Esophagus (tissue), 2 donors: ENCODE results near the gene SEC16A. TPM values are rescaled to one million over a fixed set of nuclear protein-coding genes. Genes with fewer than 3 reads are reported as not detected.

Experiments used
- H3K27ac ChIP-seq, 2 donors: one replicate each; pipeline ENCODE4 v1.5.1; 2013; ENCODE audit warnings: low read depth in 2 of 2, mild to moderate bottlenecking in 2 of 2, inconsistent platforms in 1 of 2, low read length in 1 of 2, moderate library complexity in 1 of 2
- H3K27me3 ChIP-seq, 2 donors: one replicate each; pipeline ENCODE4 v1.6.1; 2013; ENCODE audit warnings: low read length in 2 of 2, control low read depth in 1 of 2, mild to moderate bottlenecking in 1 of 2; ENCODE audit not compliant: insufficient read depth in 2 of 2, control insufficient read depth in 1 of 2
- H3K36me3 ChIP-seq, 2 donors: one replicate each; pipeline ENCODE4 v1.6.1; 2013; ENCODE audit warnings: low read length in 1 of 2; ENCODE audit not compliant: control insufficient read depth in 2 of 2, insufficient read depth in 2 of 2
- H3K4me1 ChIP-seq, 2 donors: one replicate each; pipeline ENCODE4 v1.6.1; 2013; ENCODE audit warnings: low read length in 1 of 2; ENCODE audit not compliant: control insufficient read depth in 2 of 2, insufficient read depth in 2 of 2
- H3K4me3 ChIP-seq, 2 donors: one replicate each; pipeline ENCODE4 v1.5.1; 2013; ENCODE audit warnings: low read length in 2 of 2, mild to moderate bottlenecking in 2 of 2, low read depth in 1 of 2, moderate library complexity in 1 of 2
- H3K9me3 ChIP-seq, 2 donors: one replicate each; pipeline ENCODE4 v1.6.1; 2013; ENCODE audit warnings: mild to moderate bottlenecking in 2 of 2, low read depth in 1 of 2, low read length in 1 of 2, moderate library complexity in 1 of 2; ENCODE audit not compliant: control insufficient read depth in 2 of 2, insufficient read depth in 1 of 2
- WGBS, 2 donors: extraction: QIAGEN DNeasy Blood & Tissue Kit; methylation state at CpG; one replicate each; pipeline ENCODE4 v1.1.7; 2013; 5-methylcytosine and 5-hydroxymethylcytosine counted together
- polyA plus RNA-seq, 2 donors: library from polyadenylated mRNA; stranded (reverse); fragments of 200-250 nt; gene quantifications; one replicate each; pipeline ENCODE4 v1.2.3, GENCODE V29; 2013
- donor health status: healthy with polysubstance abuse.
- donor health status: Bipolar disorder and iron deficiency.

SEC16A gene
- polyA plus RNA-seq, 2 donors, result 24.3 to 32.9 TPM

- Histone ChIP-seq H3K27me3 (no peaks in the 10 kb centered on the region), H3K36me3 (peaks cover 32 to 69% of the 10 kb centered on the region in 2 donors), H3K9me3 (no peaks in the 10 kb centered on the region), H3K27ac (no peak overlapping the region), H3K4me1 (no peaks in the 10 kb centered on the region), H3K4me3 (no peak overlapping the region)
- 83 to 89% methylated on average over 7 of the region's 7 CpGs for WGBS, 2 donors
Observed at GRCh38 chr9:136445799-136446198, 37.0 kb downstream of the SEC16A start.

- H3K9me3 ChIP-seq, result no peaks in the 10 kb centered on the region
- H3K4me1 ChIP-seq, result peaks cover 0 to 5% of the 10 kb centered on the region in 2 donors
- H3K27me3 ChIP-seq, result no peaks in the 10 kb centered on the region
- H3K4me3 ChIP-seq, result no peak overlapping the region
- no peak overlapping the region for H3K27ac ChIP-seq
- peaks cover 28 to 57% of the 10 kb centered on the region in 2 donors for H3K36me3 ChIP-seq
- WGBS, 2 donors, result 89 to 92% methylated on average over 20 of the region's 20 CpGs
Observed at GRCh38 chr9:136444102-136444501, 38.7 kb downstream of the SEC16A start.

GRCh38 chr9:136443687-136444086 lies 39.2 kb downstream of the SEC16A start:
- Histone ChIP-seq H3K36me3 (peaks cover 28 to 55% of the 10 kb centered on the region in 2 donors), H3K4me3 (no peak overlapping the region), H3K9me3 (no peaks in the 10 kb centered on the region), H3K27ac (no peak overlapping the region), H3K4me1 (peaks cover 0 to 6% of the 10 kb centered on the region in 2 donors), H3K27me3 (no peaks in the 10 kb centered on the region)
- WGBS, 2 donors, result 93 to 95% methylated on average over 7 of the region's 7 CpGs

- peaks cover 28 to 49% of the 10 kb centered on the region in 2 donors for H3K36me3 ChIP-seq
- H3K27ac ChIP-seq, result no peak overlapping the region
- peaks cover 0 to 10% of the 10 kb centered on the region in 2 donors for H3K4me1 ChIP-seq
Observed at GRCh38 chr9:136443087-136443486, 39.8 kb downstream of the SEC16A start.

GRCh38 chr9:136442265-136442664 lies 40.6 kb downstream of the SEC16A start:
- H3K27ac ChIP-seq, result no peak overlapping the region
- no peaks in the 10 kb centered on the region for H3K27me3 ChIP-seq
- WGBS, 2 donors, result 86 to 91% methylated on average over 5 of the region's 5 CpGs
- no peak overlapping the region for H3K4me3 ChIP-seq
- H3K4me1 ChIP-seq, result peaks cover 0 to 15% of the 10 kb centered on the region in 2 donors
- H3K9me3 ChIP-seq, result no peaks in the 10 kb centered on the region
- H3K36me3 ChIP-seq, result peaks cover 24 to 45% of the 10 kb centered on the region in 2 donors

More at GRCh38 chr9:136443087-136443486, 39.8 kb downstream of the SEC16A start:
- Histone ChIP-seq H3K27me3 (no peaks in the 10 kb centered on the region), H3K9me3 (no peaks in the 10 kb centered on the region), H3K4me3 (no peak overlapping the region)
- 95% methylated on average over 14 to 15 of the region's 15 CpGs for WGBS, 2 donors

GRCh38 chr9:136441681-136442245 lies 41.1 kb downstream of the SEC16A start:
- H3K36me3 ChIP-seq, result peaks cover 22 to 40% of the 10 kb centered on the region in 2 donors
- WGBS, 2 donors, result 71 to 77% methylated on average over 17 of the region's 17 CpGs
- peaks cover 0 to 15% of the 10 kb centered on the region in 2 donors for H3K4me1 ChIP-seq
- no peaks in the 10 kb centered on the region for H3K9me3 ChIP-seq
- no peak overlapping the region for H3K27ac ChIP-seq
- H3K4me3 ChIP-seq, result no peak overlapping the region
- H3K27me3 ChIP-seq, result no peaks in the 10 kb centered on the region

- Histone ChIP-seq H3K27me3 (no peaks in the 10 kb centered on the region), H3K27ac (no peak overlapping the region), H3K4me1 (peaks cover 0 to 16% of the 10 kb centered on the region in 2 donors), H3K4me3 (no peak overlapping the region), H3K36me3 (peaks cover 19 to 38% of the 10 kb centered on the region in 2 donors), H3K9me3 (no peaks in the 10 kb centered on the region)
- WGBS, 2 donors, result 86 to 88% methylated on average over 15 of the region's 15 CpGs
Observed at GRCh38 chr9:136441191-136441680, 41.6 kb downstream of the SEC16A start.

GRCh38 chr9:136439481-136440408 lies 43.1 kb downstream of the SEC16A start, which contains the start of gene INPP5E:
TSS of gene INPP5E (minus strand) at chr9:136439845. CDS start at chr9:136439419, 426 bp downstream.
- Histone ChIP-seq H3K27me3 (no peaks in the 10 kb centered on the region), H3K4me3 (peak within 1 kb of the TSS; percentile 76 to 91), H3K36me3 (peaks cover 19 to 39% of the 10 kb centered on the region in 2 donors), H3K9me3 (no peaks in the 10 kb centered on the region), H3K27ac (peak within 1 kb of the TSS; percentile 44 to 77), H3K4me1 (peaks cover 0 to 17% of the 10 kb centered on the region in 2 donors)
- WGBS, 2 donors, result 4% methylated on average over 83 to 90 of the region's 90 CpGs

- 1 to 2% methylated on average over 74 to 91 of the region's 91 CpGs for WGBS, 2 donors
- H3K36me3 ChIP-seq, result peaks cover 19 to 37% of the 10 kb centered on the region in 2 donors
Observed at GRCh38 chr9:136438548-136439480, 44.0 kb downstream of the SEC16A start.

More at GRCh38 chr9:136438548-136439480, 44.0 kb downstream of the SEC16A start:
- Histone ChIP-seq H3K4me1 (peaks cover 0 to 17% of the 10 kb centered on the region in 2 donors), H3K27ac (peak overlapping the region; percentile 44 to 77), H3K27me3 (no peaks in the 10 kb centered on the region), H3K9me3 (no peaks in the 10 kb centered on the region), H3K4me3 (peak overlapping the region; percentile 76 to 91)
